HG03135 (cell line): ENCODE results near the gene PTTG1IP2.

Experiments used
- ATAC-seq: cut with Tn5 transposase; IDR thresholded peaks from one replicate; pipeline ENCODE4 v1.9.1; 2021; ENCODE audit warnings: mild to moderate bottlenecking, moderate library complexity; ENCODE audit not compliant: unreplicated experiment

Gene PTTG1IP2

GRCh38 chr7:90474284-90475210, 5.1 kb downstream of the PTTG1IP2 start:
- ATAC-seq: no peak

DNA sequence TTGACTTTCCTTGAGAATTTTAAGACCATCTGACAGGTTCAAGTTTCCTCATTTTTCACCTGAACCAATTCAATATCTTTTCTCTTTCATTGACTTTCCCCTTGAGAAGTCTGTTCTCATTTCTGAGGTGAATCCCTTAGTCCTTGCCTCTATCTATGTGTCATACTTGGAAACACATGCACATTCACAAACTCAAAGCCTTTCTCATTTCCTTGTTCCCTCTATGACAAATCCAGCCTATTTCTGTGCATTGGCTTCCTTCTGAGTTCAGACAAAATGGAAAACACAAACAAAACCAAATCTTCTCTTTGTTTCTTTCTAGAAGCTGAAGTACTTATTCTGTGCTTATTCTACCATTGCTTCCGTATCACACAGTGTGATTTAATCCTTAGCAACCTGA, 13.8 kb downstream of the PTTG1IP2 start:
- ATAC-seq: no peak

DNA sequence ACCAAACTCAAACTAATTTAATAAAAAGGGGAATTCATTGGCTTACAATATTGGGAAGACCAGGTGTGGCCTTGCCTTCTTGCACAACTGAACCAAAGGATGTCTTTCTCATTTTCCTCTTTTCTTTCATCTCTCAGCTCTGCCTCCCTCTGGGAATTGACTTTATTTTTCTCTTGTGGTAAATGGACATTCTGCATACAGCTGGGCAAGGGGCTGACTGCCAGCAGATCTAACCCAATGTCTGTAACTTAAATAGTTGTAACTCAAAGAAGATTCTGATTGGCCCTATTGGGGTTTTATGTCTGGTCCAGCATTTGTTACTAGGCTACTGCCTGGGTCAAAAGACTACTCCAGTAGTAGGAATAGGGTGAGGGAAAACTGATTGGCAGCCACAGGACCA, 15.3 kb downstream of the PTTG1IP2 start:
- ATAC-seq: no peak

DNA sequence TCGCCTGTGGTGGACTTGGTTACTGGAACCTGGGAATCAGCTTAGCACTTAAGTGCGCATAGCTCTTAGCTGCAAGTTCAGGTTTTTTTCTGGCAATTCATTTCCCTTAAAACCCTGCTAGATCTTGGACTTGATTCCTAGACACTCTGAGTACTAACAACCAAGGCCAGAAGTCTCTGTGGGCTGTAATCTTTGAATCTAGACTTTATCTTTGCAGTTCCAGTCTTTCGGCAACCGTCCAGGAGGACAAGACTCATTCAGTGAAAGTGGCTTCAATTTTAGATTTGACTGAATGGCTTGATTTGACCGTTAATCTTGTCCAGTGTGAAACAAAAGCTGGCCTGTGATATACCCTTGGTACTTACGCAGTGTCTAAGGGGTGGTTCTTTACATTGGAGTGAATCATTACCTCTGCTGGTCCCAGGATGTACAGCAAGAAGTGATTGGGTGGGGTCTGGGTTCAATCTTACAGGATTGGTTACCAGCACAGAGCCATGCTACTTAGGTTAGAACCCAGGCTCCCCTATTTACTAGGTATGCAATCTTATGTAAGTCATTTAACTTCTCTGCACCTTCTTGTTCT, 16.4 kb downstream of the PTTG1IP2 start:
- no peak for ATAC-seq

DNA sequence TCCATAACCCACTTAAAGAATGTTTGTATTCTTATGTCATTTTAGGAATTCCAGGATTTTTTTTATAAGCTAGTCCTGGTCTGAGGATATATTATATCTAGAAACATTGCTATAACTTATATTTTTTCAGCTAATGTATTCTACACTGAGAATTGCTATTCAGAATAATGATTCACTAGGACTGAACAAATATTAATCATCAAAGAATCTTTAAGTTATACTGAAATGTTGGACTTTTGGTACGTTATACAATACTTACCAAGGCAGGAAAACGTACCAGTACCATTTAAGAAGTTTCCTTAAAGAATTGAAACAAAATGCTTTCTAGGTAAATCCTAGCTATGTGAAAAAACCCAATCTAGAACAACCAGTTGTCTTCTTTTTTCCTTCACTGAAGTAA, 18.4 kb downstream of the PTTG1IP2 start:
- ATAC-seq: no peak

DNA sequence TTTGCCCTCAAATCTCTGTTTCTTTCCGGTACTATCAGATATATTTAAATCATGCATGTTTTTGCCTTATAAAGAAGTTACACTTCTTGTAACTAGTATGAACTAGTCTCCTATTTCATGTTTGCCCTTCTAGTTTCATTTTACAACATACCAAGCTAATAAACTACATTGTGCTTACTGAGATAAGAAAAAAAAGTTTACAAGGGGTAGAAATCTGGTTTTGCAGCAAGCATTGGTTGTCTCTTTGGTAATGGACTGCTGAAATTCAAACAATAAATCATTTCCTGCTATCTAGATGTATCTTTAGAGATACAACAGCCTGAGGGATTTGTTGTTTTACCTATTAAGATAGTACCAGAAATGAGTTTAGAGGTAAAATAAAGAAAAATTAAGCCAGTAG, 18.8 kb downstream of the PTTG1IP2 start:
- no peak for ATAC-seq

DNA sequence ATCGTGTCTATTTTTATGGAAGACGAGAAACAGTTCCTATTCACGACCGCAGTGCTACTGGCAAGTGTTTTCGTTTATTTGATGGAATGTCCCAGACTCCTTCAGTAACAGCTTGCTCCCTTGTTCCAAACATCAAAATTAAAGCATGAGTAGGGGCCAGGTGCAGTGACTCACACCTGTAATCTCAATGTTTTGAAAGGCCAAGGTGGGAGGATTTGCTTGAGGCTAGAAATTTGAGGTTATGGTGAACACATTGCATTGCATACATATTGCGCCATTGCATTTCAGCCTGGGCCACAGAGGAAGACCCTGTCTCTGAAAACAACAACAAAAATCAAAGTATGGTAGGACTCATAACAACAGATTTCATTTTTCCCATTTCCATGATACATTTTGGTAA, 22.8 kb downstream of the PTTG1IP2 start:
- ATAC-seq: no peak

GRCh38 chr7:90495241-90495640, 25.8 kb downstream of the PTTG1IP2 start:
- ATAC-seq: no peak

DNA sequence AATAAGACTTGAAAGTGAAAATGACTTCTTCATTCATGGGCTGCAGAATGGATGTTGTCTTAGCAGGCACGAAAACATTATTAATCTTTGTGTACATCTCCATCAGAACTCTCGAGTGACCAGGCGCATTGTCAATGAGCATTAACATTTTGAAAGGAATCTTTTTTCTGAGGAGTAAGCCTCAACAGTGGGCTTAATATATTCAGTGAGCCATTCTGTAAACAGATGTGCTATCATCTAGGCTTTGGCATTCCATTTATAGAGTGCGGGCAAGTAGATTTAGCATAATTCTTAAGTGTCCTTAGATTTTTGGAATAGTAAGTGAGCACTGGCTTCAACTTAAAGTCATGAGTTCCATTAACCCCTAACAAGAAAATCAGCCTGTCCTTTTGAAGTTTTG, 33.1 kb downstream of the PTTG1IP2 start:
- ATAC-seq: no peak

DNA sequence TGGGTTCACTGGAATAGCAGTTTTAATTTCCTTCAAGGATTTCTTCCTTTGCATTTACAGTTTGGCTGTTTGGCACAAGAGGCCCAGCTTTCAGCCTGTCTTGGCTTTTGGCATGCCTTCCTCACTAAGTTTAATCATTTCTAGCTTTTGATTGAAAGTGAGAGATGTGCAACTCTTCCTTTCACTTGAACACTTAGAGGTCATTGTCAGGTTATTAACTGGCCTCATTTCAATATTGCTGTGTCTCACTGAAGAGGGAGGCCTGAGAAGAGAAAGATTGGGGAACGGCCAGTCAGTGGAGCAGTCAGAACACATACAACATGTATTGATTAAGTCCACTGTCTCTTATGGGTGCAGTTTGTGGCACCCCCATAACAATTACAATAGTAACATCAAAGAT, 33.9 kb downstream of the PTTG1IP2 start:
- ATAC-seq: no peak

- ATAC-seq: no peak
Observed at GRCh38 chr7:90507692-90508091, 38.3 kb downstream of the PTTG1IP2 start.

DNA sequence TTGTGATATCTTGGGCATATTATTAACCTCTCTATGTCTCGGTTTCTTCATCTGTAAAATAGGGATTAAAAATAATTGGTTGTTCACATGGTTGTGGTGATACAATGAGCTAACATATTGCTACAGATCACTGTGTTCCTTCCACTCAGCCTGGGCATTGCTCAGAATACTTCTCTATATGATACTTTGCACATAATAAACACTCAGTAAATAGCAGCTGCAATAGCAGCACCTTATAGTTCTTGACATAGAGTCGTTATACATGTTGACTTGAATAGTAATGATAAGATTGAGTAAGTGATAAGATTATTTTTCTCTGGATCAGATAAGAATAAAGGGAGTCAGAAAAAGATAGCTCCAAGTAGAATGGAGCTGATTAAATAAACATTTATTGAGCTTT, 42.3 kb downstream of the PTTG1IP2 start:
- no peak for ATAC-seq

DNA sequence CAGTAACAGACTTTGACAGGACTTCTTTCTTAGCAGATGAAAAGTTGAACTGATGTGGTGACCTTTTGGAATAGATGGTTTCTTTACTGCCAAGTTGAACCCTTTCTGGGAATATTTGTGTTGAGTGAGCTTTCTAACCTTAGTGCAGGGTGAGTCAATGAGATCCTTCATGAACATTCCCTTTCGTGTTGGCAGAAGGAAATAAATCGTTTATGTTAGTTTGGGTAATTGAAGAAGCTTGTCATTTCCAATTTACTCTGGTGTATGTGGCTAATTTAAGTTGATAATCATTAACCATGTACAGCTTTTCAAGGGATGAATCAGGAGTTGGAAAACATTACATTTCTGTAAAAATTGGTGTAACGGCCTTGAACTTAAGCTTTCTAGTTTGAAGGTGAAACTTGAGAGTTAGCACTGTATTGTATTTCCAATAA, 43.4 kb downstream of the PTTG1IP2 start:
- no peak for ATAC-seq

- no peak for ATAC-seq
Observed at GRCh38 chr7:90516257-90516656, 46.8 kb downstream of the PTTG1IP2 start.

- ATAC-seq: no peak
Observed at GRCh38 chr7:90518630-90519029, 49.2 kb downstream of the PTTG1IP2 start.

DNA sequence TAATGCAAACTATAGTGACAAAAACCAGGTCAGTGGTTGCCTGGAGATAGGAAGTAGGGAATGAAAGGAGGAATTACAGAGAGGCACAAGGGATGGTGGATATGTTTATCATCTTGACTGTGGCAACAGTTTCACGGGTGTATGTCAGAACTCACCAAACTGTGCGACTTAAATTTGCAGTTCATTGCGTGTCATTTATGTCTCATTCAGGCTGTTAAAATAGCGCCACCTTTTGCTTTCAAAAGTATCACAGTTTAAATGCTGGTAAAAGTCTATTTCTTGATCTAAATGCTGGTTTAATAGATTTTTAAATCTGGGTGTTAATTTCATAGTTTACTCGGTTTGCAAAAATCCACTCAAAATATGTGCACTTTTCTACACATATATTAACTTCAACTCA, 51.0 kb downstream of the PTTG1IP2 start:
- ATAC-seq: no peak

- no peak for ATAC-seq
Observed at GRCh38 chr7:90530263-90530662, 60.8 kb downstream of the PTTG1IP2 start.

DNA sequence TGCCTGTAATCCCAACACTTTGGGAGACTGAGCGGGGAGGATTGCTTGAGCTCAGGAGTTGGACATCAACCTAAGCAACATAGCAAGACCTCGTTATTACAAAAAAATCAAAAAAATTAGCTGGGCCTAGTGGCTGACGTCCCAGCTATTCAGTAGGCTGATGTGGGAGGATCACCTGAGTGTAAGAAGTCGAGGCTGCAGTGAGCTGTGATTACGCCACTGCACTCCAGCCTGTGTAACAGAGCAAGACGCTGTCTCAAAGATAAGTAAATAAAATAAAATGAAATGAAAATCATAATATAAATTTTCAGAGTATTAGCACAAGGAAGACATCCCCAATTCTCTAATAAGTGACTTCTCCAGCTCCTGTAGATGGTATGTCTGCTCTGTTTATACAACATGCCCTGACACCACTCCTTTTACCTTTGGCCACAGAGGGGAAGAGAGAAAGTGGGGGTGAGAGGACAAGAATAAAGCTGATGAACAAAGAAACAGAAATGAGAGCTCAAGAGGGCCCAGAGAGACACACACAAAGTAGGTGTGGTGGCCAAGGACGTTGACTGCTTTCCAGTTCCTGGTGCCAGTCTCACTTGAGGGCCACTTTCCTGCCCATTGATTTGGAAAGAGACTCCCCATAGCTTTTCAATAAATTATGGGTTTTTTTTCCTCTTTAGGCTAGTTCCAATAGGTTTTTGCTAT, 62.9 kb downstream of the PTTG1IP2 start:
- ATAC-seq: no peak

DNA sequence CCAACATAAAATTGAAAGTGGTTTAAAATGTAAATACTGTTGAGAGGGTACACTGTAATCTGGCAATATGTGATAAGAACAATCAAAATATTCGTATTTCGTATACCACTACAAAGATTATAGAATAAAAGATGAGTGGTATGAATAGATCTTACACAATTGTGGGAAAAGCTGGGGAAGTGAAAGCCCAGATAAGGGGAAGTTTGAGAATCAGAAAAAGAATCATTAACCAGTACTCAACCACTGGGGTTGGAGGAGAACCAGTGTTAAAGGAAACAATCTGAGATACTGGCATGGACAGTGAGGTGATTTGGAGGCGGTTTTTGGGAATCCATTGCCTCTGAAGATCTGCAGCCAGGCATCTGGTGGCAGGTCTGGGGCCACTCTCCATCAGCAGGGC, 67.0 kb downstream of the PTTG1IP2 start:
- peak; percentile 87 for ATAC-seq

GRCh38 chr7:90538405-90538804, 69.0 kb downstream of the PTTG1IP2 start:
- no peak for ATAC-seq

GRCh38 chr7:90540406-90540805, 71.0 kb downstream of the PTTG1IP2 start:
- no peak for ATAC-seq

DNA sequence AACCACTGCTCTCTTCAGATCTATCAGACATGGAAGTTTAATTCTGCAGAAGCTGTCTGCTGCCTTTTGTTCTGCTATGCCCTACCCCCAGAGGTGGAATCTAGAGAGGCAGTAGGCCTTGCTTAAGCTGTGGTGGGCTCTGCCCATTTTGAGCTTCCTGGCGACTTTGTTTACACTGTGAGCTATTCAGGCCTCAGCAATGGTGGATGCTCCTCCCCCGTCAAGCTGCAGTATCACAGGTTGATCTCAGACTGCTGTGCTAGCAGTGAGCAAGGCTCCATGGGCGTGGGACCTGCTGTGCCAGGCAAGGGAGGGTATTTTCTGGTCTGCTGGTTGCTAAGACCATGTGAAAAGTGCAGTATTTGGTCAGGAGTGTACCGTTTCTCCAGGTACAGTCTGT, 81.6 kb downstream of the PTTG1IP2 start:
- ATAC-seq: no peak
